Right renal pelvis (tissue), 4 donors: ENCODE measurements around the gene GNAI1. TPM values are rescaled to one million over a fixed set of nuclear protein-coding genes. Genes with fewer than 3 reads are reported as not detected.

ENCODE experiments used
- DNase-seq, 4 donors: peaks; one replicate each; pipeline ENCODE4 v3.0.0-alpha.2; 2013; ENCODE audit warnings: low read depth in 4 of 4, low spot score in 3 of 4, missing footprints in 1 of 4
- polyA plus RNA-seq, 4 donors: library from polyadenylated mRNA; unstranded; fragments of 120-200 nt; gene quantifications; one replicate each; pipeline ENCODE4 v1.2.1, GENCODE V29; 2013; ENCODE audit not compliant: insufficient read length in 4 of 4

GNAI1 gene
- polyA plus RNA-seq, 4 donors = 131 to 138 (median 135) TPM

DNA sequence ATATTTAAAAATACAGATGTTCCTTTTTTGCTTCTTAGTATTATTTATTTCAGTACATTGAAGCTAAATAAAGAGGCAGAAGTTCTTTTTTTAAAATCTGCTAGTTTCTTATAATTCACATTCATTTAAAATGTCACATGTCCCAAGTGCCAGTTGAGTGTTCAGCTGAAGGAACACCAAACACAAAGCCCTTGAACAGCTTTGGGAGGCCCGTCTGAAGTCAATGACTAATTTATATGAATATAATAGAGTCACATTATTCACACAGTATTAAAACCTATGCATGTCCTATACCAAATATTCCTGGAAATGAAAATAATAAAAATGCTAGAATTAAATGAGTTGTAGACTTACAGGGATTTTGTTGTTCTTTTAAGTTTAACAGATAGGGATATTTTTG lies 70.3 kb downstream of the GNAI1 start:
- DNase-seq = no peak

DNA sequence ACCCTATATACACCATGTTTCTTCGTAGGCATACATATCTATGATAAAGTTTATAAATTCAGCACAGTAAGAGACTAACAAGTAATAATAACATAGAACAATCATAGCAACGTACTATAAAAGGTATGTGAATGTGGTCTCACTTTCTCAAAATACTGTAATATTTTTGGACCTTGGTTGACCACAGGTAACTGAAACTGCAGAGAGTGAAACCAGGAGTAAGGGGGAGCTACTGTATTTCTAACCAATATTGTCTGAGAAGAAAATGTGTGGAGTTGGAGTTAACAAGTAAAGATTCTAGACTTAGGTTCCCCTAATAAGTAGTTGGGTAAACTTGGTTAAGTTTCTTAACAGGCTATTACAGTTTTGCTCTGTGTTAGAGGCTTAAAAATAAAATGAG lies 72.1 kb downstream of the GNAI1 start:
- DNase-seq = no peak

DNA sequence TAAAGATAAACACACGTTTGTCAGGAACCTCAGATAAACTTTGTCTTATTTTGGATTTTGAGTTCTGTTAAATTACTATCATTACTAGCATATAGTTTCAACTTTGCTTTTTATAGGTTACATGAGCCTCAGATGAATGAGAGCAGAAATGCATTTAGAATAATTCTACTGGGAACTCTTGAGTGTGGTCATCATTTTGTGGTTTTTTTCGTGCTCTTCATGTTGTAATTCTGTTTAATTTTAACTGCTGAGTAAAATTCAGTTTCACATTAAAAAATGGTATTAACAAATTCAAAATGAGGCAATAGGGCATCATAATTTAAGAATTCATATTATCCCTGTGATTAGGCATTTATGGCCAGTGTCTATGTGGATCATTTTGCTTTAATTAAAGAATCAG lies 72.9 kb downstream of the GNAI1 start:
- no peak for DNase-seq

DNA sequence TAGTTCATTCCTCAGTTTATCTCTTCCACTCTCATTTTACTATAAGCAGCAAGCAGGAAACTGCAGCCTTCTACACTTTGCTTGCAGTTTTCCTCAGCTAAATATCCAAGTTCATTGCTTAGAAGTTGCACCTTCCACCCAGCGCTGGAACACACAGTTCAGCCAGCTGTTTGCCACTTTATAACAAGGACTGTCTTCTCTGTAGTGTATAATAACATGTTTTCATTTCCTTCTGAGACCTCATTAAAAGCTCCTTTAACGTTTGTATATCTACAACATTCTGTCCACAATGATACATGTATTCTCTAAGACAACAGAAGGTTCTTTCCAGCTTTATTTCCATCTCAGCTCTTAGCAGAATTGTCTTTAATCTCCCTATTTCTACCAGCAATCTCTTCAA lies 74.1 kb downstream of the GNAI1 start:
- no peak for DNase-seq

DNA sequence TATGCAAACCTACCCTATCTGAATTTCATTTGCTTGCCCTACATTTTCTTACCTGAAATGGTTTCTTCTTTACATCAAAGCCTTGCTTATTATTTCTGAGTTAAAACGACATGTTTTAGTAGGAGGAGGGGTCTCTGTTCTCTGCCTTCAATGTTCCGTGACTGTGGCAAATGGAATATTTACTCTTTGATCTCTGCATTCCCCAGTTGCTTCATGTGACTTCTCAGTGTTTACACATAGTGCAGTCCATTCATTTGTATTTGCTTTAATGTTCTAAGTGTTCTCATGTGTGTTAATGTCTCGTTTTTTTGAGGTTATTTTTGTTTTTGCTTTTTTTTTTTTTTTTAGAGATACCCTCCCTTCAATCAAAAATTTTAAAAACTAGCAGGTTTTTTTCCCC lies 75.8 kb downstream of the GNAI1 start:
- DNase-seq = no peak

DNA sequence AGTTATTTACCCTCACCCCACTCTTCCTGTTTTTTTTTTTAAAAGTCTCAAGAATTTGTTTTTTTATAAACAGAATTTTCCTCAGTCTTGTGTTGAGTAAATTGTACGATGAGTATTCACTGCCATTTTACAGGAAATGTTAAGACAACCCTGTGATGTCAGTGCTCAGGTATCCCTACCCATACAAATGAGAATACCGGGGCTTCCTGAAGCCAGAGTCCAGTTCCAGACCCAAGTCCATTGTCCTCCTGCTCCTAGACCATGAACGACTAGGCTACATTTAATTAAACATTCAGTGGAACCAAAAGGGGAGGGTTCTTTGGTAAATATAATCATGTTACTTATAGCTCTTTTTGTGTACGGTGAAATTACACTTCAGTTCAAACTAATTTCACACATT lies 79.2 kb downstream of the GNAI1 start:
- DNase-seq = no peak

DNA sequence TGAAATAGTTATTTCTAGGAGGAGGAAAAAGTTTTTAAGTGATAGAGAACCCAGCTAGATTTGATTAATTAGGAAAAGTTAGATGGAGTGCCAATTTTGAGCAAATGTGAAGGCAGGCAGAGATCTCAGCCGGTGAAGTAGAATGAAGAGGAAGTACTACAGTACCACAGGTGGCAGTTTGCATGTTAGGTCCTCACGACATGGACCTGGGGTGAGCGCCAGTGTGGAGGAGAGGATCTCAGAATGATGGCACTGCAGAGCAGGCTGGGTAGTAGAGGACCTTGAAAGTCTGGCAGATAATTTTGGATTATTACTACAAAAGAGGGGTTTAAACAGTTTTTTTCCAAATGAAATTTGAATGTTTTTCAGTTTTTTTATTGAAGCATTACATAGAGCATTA lies 81.1 kb downstream of the GNAI1 start:
- no peak for DNase-seq

DNA sequence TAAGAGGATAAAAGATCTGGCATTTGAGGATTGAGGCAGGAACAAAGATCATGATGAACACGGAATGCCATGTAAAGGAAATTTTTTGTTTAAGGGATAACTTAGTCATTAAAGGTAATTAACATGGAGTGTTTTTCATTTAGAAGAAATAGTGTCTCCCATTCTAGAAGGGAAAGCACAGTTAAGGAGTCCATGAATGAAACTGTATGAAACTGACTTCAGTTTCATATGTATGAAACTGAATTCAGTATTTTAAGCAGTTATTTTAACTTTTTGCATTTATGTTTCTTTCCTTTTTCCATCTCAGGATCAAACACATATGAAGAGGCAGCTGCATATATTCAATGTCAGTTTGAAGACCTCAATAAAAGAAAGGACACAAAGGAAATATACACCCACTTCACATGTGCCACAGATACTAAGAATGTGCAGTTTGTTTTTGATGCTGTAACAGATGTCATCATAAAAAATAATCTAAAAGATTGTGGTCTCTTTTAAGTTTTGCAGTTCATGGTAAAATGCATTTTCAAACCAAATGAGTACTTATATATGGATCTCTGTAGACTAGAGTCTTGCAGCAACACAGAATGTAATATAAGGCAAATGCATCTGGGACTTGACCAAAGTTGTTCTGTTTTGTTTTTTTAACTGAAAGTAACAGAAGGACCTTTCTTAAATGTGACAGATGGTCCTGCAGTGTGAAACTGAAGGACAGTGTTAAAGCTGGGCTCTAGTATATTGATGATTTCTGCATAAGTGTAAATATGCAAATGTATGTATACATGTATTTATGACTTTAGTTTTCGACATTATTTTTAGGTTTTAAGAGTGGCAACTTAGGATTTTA lies 82.6 kb downstream of the GNAI1 start:
- DNase-seq = no peak

DNA sequence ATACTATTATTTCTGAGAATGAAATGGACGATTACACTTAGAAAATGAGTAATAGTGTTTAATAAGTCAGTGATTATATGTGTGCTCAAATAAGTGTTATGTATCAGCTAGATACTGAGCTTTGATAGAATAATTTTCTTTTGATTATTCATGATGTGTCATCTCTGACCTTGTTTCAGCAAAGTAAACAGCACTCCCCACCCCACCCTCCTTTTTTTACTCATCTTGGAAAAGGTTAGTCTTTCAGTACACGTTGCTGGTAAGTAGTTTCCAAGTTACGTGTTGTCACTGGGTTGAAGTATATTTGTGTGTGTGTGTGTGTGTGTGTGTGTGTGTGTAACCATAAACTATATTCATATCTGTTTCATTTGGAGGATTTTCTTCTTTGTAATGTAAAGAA lies 84.1 kb downstream of the GNAI1 start:
- DNase-seq = no peak

DNA sequence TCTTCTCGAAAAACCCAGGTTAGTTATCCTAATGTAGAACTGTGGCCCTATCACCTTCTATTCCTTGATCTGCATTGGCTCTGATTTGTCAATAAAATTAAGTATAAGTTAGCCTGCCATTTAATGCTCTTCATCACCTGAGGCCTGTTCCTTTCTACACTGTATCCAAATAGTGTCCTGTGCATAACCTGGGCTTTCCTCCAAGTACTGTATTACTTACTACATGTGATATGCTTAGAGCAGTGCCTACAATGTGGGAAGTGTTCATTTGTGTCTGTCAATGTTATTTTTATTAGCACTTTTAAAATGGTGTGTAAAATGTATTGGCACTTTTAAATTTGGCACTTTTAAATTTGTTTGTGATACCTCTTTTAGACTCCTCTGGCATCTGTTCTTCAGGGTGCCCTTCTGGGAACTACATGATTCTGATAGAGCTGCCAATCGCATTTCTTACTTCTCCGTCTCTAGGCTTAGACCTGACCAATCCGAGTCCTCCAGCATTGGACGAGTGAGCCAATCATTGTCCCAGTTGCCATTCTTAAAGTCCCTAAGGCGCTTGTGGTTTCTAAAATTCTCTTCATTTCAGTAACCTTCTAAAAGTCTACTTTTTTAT lies 85.5 kb downstream of the GNAI1 start:
- DNase-seq = no peak

DNA sequence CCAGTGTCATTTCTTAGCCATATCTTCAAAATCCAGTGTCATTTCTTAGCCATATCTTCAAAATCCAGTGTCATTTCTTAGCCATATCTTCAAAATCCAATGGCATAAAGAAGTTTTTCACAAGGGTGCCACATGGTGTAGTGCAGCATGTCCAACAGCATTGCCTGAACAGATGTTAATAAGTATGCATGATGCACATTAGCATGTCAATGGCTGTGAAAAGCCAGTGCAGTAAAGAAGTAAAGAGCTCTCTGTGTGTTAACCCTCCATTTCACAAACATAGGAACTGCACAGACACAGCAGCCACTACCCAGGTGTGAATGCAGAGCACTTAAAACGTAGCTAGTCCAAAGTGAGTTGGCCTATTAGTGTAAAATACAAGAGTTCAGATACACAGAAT lies 89.8 kb downstream of the GNAI1 start:
- no peak for DNase-seq

DNA sequence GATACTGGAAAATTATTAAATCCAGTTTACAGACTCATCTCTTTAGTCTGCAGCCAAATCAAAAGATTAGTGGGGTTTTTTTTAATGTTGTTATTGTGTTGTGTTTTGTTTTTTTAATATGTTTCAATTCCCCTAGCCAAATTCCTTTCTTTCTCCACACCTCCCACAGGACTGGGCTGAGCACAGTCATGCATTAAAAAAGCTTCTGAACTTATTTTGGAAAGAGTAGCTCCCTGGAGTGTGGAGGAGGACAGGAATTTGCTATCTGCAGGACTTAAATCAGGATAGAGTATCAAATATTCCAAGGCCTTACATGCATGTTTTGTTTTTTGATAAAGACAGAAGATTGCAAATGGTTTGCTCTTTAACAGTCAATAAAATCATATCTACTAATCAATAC lies 90.7 kb downstream of the GNAI1 start:
- no peak for DNase-seq

DNA sequence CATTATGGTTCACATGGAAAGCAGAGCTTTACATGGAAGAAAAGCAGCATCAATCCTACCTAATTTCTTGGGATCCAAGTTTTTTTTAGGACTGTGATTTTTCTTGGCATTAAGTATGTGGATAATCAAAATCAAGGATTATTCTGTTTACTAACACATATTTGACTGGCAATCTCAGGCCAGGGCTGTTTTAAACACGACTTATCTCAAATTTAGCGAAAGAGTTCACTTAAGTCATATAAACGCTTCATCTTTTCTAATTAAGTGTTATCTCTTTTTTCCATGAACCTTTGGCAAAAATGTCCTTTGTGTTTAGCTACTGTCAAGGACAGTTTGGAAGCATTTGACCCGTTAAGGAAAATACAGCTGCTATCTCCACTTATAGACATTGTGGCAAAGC lies 92.0 kb downstream of the GNAI1 start:
- no peak for DNase-seq

DNA sequence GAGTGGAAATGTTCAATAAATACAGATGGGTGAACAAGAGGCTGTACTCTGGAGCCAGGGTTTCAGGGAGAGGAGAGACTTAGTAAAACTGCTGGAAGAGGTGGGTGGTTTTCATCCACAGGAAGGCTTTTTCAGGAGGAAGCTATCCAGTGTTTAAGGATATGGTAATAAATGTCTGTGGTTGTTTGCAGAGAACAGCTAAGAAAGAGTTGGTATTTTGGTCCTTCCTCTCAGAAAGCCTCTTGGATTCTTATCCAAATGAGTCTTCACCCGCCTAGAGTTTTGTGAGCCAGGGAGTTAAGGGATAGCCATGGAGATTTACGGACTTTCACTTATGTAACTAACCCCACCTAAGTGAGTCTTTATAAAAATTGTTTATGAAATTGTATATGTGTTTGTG lies 95.7 kb downstream of the GNAI1 start:
- no peak for DNase-seq

DNA sequence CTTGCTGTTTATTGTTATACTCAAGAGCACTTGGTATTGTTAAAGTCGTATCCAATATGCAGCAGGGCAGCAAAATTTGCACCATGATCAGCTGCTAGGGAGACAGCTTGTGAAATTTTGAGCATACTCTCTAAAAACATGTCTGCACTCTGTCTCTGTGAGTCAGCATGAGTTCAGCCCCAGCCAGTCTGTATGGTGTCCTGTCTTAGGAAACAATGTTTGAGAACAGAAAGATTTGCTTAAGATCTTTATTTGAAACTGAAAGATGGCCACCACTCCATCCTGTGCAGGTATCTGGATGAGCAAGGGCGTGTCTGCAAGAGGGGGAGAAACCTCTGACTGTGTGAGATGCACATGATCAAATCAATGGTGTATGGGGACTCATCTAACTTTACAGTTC lies 97.1 kb downstream of the GNAI1 start:
- DNase-seq = no peak

DNA sequence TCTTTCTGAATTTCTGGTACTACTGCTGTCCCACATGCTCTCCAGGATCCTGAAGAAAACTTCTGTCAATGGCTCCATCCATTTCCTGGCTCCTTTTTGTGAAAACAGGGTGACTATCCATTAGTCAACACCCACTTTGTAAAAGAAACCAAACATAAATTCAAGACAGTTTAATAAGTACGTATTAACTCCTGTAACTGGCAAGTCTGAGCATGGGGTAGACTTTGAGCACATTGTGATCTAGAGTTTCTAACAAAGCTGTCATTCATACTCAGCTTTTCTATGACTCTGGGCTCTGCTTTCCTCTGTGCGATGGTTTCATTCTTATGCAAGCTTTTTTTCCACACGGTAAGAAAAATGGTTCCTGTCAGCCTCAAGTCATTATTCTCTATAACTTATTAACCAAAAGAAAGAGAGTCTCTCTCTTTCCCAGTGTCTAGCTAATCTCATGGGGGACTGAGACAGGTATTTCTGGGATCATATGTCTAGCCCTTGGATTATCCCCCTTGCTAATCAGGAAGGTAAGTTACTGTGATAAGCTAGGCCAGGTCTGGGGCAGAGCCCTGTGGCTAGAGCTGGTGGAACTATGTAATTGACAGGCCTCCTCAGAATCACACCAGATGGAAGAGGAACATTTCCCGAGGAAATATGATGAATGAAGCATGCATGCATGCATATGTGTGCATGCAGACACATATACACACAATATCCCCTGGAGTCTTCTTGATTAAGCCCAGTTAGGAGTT lies 98.5 kb downstream of the GNAI1 start:
- no peak for DNase-seq

DNA sequence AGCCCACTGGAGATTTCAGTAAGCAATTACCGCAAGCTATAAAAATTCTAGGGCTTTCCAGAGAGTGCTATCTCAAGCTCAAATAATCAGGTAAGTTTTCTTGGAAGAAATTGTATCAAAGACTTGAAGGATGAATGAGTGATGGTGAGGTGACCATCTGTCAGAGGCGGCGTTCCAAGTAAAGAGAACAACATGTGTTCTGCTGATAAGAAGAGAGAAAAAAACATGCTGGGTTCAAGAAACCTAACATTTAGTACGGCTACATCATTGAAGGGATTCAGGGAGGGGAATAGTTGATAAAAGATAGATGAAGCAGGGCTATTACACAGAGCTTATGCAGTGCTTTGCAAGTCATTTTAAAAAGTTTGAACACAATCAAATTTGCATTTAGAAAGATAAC lies 100.7 kb downstream of the GNAI1 start:
- no peak for DNase-seq

DNA sequence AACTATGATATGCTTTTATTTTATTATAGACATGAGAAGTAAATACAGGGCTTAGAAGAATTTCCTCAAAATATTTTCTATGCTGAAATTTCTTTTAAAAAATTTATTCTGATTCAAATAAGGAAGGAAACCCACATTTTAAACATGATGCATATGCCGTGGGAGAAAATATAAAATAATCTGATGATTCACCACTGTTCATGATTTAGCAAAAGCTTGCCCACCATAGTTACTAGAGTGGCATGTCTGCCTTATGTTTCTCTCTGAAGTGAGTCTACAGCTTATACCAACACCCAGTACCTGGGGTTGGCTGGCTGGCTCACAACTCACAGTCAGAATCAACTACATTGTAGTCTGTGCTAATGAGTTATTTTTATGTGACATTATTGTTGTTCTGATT lies 102.0 kb downstream of the GNAI1 start:
- DNase-seq = no peak

DNA sequence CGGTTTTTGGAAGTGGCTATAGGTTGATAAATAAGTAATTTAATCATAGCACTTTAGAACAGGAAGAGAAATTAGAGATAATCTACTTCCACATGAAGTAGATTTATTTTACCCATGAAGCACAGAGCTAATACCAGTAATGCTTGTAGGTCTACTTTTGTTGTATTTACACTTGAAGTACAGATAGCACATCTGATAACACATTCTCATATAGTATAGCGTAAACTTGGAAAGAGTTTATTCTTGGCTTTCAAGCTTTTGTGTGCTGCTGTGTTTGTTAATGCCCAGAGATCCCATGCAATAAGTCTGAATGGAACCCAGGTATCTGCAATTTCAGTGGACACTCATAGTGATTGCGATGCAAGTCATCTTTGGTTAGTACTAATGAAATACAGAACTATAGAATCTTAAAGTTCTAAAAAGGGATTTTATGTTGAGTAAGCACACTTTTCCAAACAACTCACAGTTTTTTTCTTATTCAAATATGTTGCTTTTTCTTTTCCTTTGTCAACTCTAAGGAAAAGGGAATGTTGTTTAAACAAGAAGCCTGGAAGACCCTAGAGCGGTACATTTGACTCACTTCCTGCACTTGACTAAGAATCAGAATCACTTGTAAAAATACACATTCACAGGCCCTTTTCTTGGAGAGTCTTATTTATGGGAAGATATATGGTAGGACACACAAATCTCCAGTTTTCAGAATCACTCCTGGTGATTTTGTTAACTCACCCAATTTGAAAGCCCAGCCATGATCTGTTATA lies 105.8 kb downstream of the GNAI1 start:
- no peak for DNase-seq

DNA sequence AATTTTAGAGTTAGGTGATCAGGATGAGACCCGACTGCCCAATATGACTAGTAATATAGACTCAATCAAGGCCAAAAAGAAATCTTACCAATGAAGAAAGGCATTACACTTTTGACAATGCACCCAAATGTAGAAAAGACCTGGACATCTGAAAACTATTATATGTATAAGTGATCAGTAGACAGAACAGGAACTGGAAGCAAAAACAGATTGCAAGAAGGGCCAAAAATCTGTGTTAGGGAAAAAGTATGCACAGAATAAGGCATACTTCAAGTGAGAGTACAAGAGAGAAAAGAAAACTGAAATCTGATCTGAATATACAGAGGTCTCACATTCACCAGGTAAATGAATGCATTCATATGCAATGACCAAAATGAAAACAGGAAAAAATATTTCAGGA lies 107.0 kb downstream of the GNAI1 start:
- no peak for DNase-seq

DNA sequence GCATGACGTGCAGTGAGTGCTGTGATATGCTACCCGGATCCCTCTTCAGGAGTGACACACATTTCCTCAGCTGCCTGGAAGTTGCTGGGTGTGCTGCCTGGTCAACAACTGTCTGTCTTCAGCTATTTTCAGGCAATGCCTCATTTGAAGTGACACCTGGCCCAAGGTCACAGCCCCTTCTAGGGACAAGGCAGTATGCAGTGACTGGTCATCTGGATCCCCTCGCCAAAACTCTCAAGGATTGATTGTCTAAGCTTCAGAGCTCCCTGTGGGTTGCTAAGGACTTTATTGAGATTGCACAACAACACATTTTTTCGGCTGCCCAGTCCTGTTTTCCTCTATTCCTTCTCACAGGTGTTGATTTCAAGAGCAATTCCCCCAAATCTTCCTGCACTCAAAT lies 108.8 kb downstream of the GNAI1 start:
- no peak for DNase-seq
